ENCODE results near the gene MKX.

DNA sequence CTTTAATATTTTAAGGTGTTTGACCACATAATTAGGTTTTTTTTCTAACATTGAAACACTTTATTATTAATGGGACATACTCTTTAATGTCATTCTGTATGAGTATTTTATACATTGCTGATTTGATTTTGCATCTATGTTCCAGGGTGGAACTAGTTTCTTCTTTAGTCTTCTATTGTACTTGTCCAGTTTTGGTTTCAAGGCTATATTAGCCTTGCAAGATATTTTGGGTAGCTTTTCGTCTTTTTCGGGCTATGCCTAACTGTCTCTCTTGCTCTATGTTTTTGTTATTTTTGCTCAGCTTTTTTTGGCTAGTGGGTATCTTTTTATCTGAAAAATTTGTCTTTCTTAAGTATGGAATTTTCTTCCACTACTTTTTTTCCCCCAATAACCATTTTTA, 38.7 kb upstream of the MKX start:
- TF ChIP-seq POLR2A (IDR thresholded peaks at IDR 0.05), result no peak
- TF ChIP-seq, protein P1, sequence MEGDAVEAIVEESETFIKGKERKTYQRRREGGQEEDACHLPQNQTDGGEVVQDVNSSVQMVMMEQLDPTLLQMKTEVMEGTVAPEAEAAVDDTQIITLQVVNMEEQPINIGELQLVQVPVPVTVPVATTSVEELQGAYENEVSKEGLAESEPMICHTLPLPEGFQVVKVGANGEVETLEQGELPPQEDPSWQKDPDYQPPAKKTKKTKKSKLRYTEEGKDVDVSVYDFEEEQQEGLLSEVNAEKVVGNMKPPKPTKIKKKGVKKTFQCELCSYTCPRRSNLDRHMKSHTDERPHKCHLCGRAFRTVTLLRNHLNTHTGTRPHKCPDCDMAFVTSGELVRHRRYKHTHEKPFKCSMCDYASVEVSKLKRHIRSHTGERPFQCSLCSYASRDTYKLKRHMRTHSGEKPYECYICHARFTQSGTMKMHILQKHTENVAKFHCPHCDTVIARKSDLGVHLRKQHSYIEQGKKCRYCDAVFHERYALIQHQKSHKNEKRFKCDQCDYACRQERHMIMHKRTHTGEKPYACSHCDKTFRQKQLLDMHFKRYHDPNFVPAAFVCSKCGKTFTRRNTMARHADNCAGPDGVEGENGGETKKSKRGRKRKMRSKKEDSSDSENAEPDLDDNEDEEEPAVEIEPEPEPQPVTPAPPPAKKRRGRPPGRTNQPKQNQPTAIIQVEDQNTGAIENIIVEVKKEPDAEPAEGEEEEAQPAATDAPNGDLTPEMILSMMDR (IDR thresholded peaks at IDR 0.05 in 4 of 5, conservative IDR thresholded peaks at IDR 0.05 in 1 of 5), result no peak
